HG02623 (cell line): Measurements from ENCODE around the gene TTLL9.

ENCODE experiments used
- ATAC-seq: cut with Tn5 transposase; IDR thresholded peaks from one replicate; pipeline ENCODE4 v1.9.1; 2021; ENCODE audit warnings: moderate library complexity; ENCODE audit not compliant: unreplicated experiment

The TTLL9 gene

GRCh38 chr20:31974951-31975487, 104.6 kb downstream of the TTLL9 start:
- ATAC-seq: no peak

DNA sequence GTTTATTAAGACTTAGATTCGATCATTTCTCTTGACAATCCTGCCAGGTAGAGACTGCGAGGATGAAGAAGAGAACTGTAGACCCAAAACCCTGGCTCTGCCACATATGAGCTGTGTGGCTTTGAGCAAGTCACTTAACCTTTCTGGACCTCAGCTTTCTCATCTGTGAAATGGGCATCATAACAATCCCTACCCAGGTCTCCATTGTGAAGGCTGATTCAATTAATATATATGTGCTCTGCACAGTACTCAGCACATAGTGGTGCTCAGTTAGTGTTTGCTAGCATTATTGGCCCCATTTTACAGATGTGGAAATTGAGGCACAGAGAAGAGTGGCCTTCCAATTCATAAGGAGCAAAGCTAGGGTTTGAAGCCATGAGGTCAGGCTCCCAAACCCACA, 105.4 kb downstream of the TTLL9 start:
- ATAC-seq: no peak

- no peak for ATAC-seq
Measured at GRCh38 chr20:31977080-31977479, 106.6 kb downstream of the TTLL9 start.

DNA sequence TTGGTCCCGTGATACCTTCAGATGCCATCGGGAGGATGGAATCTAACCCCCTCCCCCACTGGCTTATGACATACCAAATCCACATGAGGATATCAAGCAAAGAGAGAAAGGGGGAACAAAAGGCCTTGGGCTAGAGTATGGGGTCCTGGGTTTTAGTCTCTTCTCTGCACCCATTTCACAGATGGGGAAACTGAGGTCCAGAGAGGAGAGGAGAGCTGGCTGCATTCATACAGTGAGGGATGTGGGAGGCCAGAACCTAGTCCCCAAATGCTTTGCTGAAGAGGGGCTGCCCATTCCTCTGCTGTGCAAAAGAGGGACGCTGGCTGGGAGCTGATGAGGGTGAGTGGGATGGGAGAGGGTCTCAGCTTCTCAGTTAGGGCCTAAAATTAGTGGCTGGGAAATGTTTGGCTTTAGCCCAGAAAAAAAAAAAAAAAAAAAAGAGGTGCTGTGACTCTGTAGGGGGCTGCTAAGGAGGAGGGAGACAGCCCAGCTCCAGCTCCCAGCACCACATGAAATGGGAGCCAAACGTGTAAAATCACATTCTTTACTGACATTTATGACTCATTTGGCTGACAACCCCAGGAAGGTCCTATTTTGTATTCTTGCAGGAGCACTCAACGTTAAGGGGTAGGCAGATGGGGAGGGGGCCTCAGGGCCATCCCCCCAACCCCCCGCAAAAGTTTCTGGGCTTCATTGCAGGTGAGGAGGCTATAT, 109.4 kb downstream of the TTLL9 start:
- no peak for ATAC-seq

DNA sequence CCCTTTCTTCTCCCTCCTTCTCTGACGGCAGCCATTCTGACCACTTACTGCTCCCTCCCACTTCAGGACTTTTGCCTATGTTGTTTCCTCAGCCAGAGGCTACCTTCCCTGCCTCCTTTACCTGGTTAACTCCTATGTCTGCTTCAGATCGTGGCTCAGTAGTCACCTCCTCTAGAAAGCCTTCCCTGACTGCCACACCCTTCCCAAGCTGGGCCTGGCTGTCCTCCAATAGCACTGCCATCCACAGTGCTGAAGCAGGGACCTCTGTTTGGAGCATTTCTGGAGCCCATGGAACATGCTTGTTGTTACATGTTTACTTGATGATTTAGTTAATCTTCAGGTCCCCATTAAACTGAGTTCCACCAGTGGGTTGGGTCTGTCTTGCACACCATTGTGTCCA, 111.3 kb downstream of the TTLL9 start:
- no peak for ATAC-seq

- ATAC-seq: no peak
Measured at GRCh38 chr20:31984981-31985471, 114.6 kb downstream of the TTLL9 start.

DNA sequence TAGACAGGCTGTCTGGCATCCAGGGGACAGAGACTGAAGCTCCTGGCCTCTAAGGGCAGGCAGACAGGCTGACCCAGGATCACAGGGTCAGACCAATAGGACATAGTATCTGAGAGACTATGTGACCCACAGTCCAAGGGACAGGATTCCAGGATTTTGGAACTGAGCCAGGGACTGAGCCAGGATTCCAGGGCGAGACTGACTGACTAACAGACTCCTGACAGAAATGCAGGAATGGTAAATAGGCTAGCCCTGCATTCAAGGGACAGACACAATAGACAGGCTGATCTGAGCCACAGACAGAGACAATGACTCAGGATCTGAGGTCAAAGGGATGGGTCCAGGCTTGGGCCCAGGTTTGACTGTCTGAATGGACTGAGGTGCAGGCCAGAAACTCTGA, 117.3 kb downstream of the TTLL9 start:
- no peak for ATAC-seq

DNA sequence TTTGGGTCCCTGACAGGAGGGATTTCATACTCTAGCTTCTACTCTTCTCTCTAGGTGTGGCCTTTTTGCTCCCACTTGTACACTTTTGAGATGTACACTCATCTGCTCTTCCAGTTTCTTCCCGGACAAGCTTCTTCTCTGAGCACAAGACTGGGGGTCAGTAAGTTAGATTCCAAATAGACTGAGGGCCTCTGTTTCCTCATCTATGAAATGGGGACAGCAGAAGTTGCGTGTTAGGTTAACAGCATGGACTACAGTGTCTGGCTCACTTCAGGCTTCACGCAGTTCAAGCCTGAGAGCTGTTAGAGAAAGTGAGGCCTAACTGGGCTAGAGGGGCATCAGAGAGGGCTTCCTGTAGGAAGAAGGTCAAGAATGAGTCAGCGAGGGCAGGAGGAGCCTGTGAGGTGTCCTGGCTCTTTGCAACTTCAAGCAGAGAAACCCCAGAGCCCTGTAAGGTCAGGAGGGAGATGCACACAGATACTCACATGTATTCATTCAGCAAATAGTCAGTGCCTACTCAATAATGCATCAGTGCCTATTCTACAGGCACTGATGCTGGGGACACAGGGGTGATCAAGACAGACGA, 118.1 kb downstream of the TTLL9 start:
- ATAC-seq: no peak

DNA sequence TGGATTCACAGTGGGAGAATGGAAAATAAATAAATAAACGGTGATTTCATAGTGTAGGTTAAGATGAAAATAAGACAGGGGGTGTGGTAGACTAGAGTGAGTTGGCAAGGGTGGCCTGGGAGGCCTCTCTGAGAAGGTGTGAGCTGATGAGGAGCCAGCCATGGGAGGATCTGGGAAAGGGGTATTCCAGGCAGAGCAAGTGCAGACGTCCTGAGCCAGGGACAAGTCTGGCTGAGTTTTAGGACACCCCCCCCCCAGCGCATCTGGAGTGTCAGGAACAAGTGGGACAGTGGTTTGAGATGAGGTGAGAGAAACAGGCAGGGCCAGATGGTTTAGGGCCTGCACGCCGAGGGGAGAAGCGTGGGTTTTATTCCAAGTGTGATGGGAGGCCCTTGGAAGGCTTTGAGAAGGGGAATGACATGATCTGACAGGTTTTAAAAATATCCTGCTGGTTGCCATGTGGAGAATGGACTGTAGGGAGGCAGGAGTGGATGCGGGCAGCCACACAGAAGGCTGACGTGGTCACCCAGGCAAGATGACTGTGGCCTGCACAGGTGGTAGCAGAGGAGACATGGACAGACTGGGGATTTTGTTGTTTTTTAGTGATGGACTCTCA, 118.7 kb downstream of the TTLL9 start:
- ATAC-seq: no peak

- no peak for ATAC-seq
Measured at GRCh38 chr20:31990641-31991338, 120.4 kb downstream of the TTLL9 start.

DNA sequence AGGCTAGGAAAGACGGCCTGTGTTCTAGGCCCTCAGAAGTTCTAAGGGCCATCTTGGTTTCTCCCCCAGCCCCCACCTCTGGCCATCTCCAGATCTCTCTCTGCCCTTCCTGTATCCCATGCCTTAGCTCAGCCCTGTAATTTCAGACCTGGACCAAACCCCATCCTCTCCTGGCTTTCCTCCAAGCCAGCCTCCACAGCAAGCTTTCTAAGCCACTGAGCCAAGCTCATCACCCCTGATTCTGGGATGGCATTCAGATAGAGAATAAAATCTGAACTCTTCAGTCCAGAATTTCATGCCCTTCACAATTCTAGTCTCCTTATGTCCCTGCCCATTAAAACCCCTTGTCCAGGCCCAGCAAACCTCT, 120.9 kb downstream of the TTLL9 start:
- no peak for ATAC-seq

DNA sequence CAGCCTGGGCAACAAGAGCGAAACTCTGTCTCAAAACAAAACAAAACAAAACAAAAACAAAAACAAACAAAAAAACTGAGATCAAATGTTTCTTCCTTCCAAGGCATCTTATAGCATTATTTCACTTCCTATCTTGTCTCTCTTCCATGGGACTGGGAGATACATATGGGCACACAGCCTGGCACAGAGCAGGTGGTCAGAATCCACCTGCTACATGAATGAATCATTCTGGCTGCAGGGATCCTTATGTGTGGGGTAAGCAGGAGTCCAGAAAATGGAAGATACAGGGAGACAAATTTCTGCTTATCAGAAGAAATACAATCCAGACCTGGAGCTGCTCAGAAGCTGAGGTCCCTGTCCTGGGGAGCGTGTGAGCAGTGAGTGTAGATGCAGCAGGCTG, 121.7 kb downstream of the TTLL9 start:
- no peak for ATAC-seq
